SHP77 (cell line): ENCODE results near the gene JUP.

Experiments
- DNase-seq, 2 experiments: peaks; one replicate each; lab custom pipeline; 2025; lab: John Stamatoyannopoulos, UW

The JUP gene

GRCh38 chr17:41758601-41759000, 27.9 kb downstream of the JUP start:
- no peak for DNase-seq

- no peak for DNase-seq
Measured at GRCh38 chr17:41754066-41754465, 32.4 kb downstream of the JUP start.

GRCh38 chr17:41751288-41751687, 35.2 kb downstream of the JUP start:
- no peak for DNase-seq

DNA sequence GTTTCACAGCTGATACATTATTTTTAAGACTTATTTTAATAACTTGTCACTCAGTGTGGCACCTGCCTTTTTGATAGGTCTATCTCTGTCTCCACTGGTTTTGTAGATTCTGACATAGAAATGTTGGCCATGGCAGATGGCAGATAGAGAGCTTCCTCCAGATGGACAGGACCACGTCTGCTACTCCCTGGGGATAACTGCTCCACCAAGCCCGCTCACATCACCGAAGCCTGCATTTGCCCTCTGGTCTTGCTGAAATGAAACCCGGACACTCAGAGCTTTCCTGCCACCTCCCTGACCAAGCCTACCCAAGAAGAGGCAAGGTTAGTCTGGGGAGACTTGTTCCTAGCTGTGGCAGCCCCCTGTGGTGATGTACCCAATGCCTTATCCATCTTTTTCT, 35.6 kb downstream of the JUP start:
- no peak for DNase-seq

DNA sequence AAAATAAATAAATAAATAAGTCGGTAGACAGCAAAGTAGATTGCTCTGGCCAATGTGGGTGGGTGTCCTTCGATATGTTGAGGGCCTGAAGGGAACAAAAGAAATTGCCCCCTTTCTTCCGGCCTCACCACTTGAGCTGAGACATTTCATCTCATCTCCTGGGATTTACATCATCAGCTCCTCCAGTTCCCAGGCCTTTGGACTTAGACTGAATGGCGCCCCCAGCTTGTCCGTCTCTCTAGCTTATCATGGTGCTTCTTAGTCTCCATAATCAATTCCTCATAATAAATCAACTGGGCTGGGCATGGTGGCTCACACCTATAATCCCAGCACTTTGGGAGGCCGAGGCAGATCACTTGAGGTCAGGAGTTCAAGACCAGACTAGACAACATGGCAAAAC, 38.2 kb downstream of the JUP start:
- DNase-seq, result no peak

DNA sequence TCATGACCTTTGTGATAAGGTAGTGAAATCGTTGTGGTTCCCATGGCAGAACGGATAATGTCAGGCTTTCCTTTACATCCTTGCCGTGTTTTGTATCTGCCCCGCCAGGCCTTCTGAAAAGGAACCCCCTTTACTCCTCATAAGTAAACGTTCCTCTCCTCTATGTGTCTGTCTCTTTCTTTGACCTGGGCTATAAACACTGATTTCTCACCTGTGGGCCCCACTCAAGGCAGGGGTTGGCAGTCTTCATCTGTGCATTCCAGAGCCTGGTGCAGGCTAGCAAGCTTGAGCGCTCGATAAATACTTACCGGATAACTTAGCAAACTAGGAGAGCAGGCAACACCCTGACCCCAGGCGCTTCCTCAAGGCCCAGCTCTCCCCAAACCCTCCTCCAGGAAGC, 44.8 kb downstream of the JUP start:
- DNase-seq, result no peak

GRCh38 chr17:41740506-41740905, 46.0 kb downstream of the JUP start:
- DNase-seq, result no peak

GRCh38 chr17:41739661-41740352, 46.7 kb downstream of the JUP start:
- DNase-seq, result no peak

GRCh38 chr17:41738801-41739112, 47.8 kb downstream of the JUP start:
- DNase-seq, result no peak

- peak; percentile 55 to 74 for DNase-seq
Measured at GRCh38 chr17:41738077-41738800, 48.3 kb downstream of the JUP start.

DNA sequence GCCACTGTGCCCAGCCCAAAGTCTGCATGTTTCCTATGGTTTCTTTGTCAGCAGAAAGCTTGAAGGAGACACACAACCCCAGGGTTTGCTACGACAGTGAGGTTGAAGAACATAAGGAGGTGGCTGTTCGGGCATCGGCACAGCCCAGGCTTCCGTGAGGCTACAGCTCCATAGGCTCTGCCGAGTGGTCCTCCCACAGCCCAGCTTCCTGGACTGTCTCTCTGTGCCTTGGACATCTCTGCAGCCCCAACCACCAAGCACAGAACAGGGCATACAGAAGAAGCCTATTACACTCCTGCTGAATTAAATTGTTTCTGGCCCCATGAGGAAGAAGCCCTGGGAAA, 48.9 kb downstream of the JUP start:
- no peak for DNase-seq

DNA sequence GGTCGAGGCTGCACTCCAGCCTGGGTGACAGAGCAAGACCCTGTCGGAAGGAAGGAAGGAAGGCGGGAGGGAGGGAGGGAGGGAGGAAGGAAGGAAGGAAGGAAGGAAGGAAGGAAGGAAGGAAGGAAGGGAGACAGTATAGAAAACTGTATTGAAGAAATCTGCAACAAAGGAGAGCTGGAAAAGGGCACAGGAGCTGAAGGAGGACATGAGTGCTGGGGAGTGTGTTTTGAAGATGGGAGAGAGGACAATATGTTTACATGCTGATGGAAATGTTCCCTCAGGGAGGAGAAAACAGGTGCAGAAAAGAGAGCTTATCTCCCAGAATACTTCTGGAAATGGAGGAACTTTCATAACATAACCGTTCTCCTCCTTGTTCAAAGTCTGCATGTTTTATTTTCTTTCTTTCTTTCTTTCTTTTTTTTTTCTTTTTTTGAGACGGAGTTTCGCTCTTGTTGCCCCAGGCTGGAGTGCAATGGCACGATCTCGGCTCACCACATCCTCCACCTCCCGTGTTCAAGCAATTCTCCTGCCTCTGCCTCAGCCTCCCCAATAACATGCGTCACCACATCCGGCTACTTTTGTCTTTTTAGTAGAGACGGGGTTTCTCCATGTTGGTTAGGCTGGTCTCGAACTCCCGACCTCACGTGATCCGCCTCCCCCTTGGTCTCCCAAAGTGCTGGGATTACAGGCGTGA, 49.4 kb downstream of the JUP start:
- no peak for DNase-seq

DNA sequence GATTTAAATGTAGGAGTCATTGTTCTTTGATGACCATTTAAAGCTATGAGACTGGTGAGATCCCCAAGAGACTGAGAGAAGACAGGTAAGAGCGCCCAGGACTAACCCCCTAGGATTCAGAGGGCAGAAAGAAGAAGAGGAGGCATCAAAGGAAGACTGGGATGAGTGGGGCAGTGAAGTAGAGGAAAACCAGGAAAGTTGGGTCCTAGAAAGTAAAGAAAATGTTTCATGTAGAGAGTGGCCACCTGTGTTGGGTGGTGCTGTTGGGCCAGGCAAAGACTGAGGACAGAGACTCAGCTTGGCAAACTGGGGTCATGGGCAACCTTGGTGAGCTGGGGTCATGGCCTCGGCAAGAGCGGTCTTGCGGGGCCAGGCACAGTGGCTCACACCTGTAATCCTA, 50.8 kb downstream of the JUP start:
- DNase-seq, result no peak

- DNase-seq, result peak in 1 of 2 experiments; percentile 44
Measured at GRCh38 chr17:41734949-41735313, 51.6 kb downstream of the JUP start.

GRCh38 chr17:41734139-41734948, 52.2 kb downstream of the JUP start, which contains the start of gene HAP1:
Gene HAP1 (minus strand): TSS chr17:41734643. CDS start chr17:41734634, 9 bp downstream.
- DNase-seq, result peak in 1 of 2 experiments; percentile 40

DNA sequence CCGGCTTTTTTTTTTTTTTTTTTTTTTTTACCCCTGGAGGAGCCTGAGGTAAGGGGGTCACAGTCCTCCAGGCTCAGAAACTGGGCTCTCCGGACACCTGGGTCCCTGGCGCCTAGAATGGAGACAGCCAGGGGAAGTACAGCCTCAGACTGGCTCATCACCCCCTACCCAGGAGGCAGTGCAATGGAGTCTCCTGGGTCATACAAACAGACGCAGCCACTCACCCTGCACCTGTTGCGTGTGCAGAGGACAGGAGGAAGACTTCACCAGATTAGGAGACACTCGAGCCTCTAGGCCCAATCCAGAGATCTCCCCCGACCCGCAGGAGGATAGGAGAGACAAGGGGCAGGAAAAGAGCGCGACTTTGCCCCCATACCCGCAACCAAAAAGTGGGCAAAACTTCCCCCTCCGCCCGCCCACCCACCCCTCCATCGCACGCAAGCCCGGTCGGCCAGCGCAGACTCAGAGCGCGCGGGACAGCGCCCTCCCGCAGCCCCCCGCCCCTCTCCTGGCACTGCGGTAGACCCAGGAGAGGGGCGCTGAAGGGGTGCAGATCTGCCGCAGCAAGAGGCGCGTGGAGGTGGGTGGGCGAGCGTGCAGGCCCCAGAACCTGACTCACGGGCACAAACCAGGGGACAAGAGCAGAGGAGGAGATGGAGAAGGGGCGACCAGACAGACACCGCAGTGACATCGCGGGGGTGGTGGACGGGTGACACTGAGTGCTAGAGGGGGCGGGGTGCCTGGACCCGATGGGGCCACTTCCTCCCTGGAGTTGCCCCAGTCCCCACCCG, 53.0 kb downstream of the JUP start:
- DNase-seq, result no peak

DNA sequence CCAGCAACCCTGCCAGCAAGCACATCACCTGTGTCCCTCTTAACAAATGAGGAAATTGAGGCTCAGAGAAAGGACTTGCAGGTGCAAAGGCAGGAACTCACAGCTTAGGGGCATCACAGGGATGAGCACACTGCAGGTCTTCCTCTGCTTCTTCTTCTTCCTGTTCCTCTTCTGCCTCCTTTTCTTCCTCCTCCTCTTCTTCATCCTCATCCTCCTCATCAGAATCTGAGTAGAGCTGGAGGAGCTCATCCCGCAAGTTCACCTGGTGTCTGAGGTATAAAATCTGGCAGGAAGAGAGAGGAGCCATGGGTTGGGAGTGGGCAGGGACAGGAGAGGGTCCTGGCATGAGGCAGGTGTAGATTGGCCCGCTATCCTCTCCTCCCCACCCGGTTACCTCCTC, 54.7 kb downstream of the JUP start:
- DNase-seq, result no peak

GRCh38 chr17:41730479-41730878, 56.0 kb downstream of the JUP start:
- DNase-seq, result no peak

DNA sequence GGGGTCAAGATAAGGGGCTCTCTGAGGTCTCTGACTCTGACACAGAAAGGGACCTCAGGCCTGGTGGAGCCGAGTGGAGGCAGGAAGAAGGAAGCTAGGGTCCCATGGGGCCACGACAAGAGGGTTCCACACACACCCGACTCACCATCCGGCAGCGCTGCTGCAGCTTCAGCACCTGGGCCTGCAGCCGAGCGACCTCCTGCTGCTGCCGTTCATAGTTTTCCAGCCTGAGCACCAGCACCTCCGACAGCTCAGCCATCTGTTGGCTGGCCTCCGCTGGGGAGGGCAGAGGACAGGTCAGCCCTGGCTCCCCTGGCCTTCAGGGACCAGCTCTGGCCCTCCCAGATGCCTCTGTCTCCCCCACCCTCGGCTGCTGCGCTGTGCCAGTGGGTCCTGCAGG, 58.5 kb downstream of the JUP start:
- DNase-seq, result no peak

DNA sequence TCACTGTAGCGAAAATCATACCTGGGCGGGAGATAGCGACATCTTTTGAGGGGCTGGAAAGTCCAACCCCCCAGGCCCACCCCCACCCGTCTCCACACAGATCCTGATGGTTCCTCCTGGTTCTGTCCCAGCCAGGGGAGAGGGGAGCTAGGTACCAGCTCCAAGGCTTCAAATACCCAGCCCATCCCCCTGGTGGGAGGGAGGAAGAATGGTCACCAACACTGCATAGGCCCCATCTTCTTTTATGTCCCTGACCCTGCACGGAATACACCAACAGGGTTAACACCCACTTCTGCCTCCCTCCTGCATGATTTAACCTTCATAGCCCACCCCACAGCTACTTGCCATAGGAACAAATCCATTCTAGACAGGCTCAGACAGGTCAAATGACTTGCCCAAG, 61.4 kb downstream of the JUP start:
- no peak for DNase-seq

- DNase-seq, result peak; percentile 88
Measured at GRCh38 chr17:41724476-41725050, 61.9 kb downstream of the JUP start.
